KMS-11 (cell line): ENCODE data around the gene TNC.

Experiments used
- H2AFZ ChIP-seq: fragments of 200-600 bp; sonication (generic); 2 replicates; pipeline ENCODE4 v1.6.1; 2016; ENCODE audit warnings: antibody characterized with exemption, mixed run types, low read depth
- H3K27ac ChIP-seq: fragments of 200-600 bp; sonication (generic); 2 replicates; pipeline ENCODE4 v1.6.1; 2016; ENCODE audit warnings: mild to moderate bottlenecking, mixed run types
- H3K27me3 ChIP-seq: fragments of 200-600 bp; sonication (generic); 2 replicates; pipeline ENCODE4 v1.6.1; 2017; ENCODE audit warnings: mild to moderate bottlenecking, low read depth, mixed run types, moderate library complexity; ENCODE audit not compliant: insufficient read depth
- H3K36me3 ChIP-seq: fragments of 200-600 bp; sonication (generic); 2 replicates; pipeline ENCODE4 v1.6.1; 2017; ENCODE audit warnings: mild to moderate bottlenecking, mixed run types; ENCODE audit not compliant: insufficient read depth
- H3K4me1 ChIP-seq: fragments of 200-600 bp; sonication (generic); 2 replicates; pipeline ENCODE4 v1.6.1; 2016; ENCODE audit warnings: mild to moderate bottlenecking, low read depth, mixed run types; ENCODE audit not compliant: poor library complexity, severe bottlenecking
- H3K4me2 ChIP-seq: fragments of 200-600 bp; sonication (generic); 2 replicates; pipeline ENCODE4 v1.7.0; 2016; ENCODE audit warnings: mild to moderate bottlenecking, mixed run types
- H3K4me3 ChIP-seq: fragments of 200-600 bp; sonication (generic); IDR thresholded peaks from 2 replicates; pipeline ENCODE4 v1.6.1; 2017; ENCODE audit warnings: low read depth, low read length, mixed read lengths; ENCODE audit not compliant: insufficient read depth
- H3K79me2 ChIP-seq: fragments of 200-600 bp; sonication (generic); 2 replicates; pipeline ENCODE4 v1.6.1; 2016; ENCODE audit warnings: low read depth, mixed run types; ENCODE audit not compliant: insufficient read depth
- H3K9ac ChIP-seq: fragments of 200-600 bp; sonication (generic); 2 replicates; pipeline ENCODE4 v1.6.1; 2016; ENCODE audit warnings: mild to moderate bottlenecking, mixed run types
- H4K20me1 ChIP-seq: fragments of 200-600 bp; sonication (generic); 2 replicates; pipeline ENCODE4 v1.6.1; 2016; ENCODE audit warnings: mild to moderate bottlenecking, mixed run types; ENCODE audit not compliant: insufficient read depth
- CTCF ChIP-seq: fragments of 200-600 bp; sonication (generic); conservative IDR thresholded peaks from 2 replicates; pipeline ENCODE4 v1.6.1; 2017; ENCODE audit warnings: low read depth, mild to moderate bottlenecking, antibody characterized with exemption, low read length, moderate library complexity, mixed read lengths

TNC gene

GRCh38 chr9:115032296-115032695 is 85.7 kb downstream of the TNC start:
- Histone ChIP-seq H4K20me1 (no peaks in the 10 kb centered on the region), H3K9ac (no peak overlapping the region), H3K36me3 (no peaks in the 10 kb centered on the region), H3K4me2 (no peak overlapping the region), H3K27me3 (no peaks in the 10 kb centered on the region), H2AFZ (no peak overlapping the region), H3K4me1 (no peaks in the 10 kb centered on the region), H3K4me3 (no peak overlapping the region), H3K79me2 (no peaks in the 10 kb centered on the region), H3K27ac (no peak overlapping the region)
- no peak for TF ChIP-seq CTCF

- Histone ChIP-seq H3K9ac (no peak overlapping the region), H3K36me3 (no peaks in the 10 kb centered on the region), H3K79me2 (no peaks in the 10 kb centered on the region), H3K4me2 (no peak overlapping the region), H2AFZ (no peak overlapping the region), H3K27me3 (no peaks in the 10 kb centered on the region), H3K4me3 (no peak overlapping the region), H3K4me1 (no peaks in the 10 kb centered on the region), H3K27ac (no peak overlapping the region), H4K20me1 (no peaks in the 10 kb centered on the region)
- TF ChIP-seq CTCF, result no peak
Measured at GRCh38 chr9:115030006-115030405, 88.0 kb downstream of the TNC start.

GRCh38 chr9:115025721-115026120 is 92.2 kb downstream of the TNC start:
- Histone ChIP-seq H3K4me2 (no peak overlapping the region), H3K4me3 (no peak overlapping the region), H2AFZ (no peak overlapping the region), H3K27me3 (no peaks in the 10 kb centered on the region), H3K9ac (no peak overlapping the region), H3K36me3 (no peaks in the 10 kb centered on the region), H3K79me2 (no peaks in the 10 kb centered on the region), H4K20me1 (no peaks in the 10 kb centered on the region), H3K27ac (no peak overlapping the region), H3K4me1 (no peaks in the 10 kb centered on the region)
- no peak for TF ChIP-seq CTCF

- Histone ChIP-seq H3K4me1 (no peaks in the 10 kb centered on the region), H3K9ac (no peak overlapping the region), H3K27me3 (no peaks in the 10 kb centered on the region), H4K20me1 (no peaks in the 10 kb centered on the region), H3K4me3 (no peak overlapping the region), H3K79me2 (no peaks in the 10 kb centered on the region), H3K4me2 (no peak overlapping the region), H3K36me3 (no peaks in the 10 kb centered on the region), H2AFZ (no peak overlapping the region), H3K27ac (no peak overlapping the region)
- TF ChIP-seq CTCF, result no peak
Measured at GRCh38 chr9:115024925-115025535, 92.9 kb downstream of the TNC start.
